ENCODE data around the gene FAM120C.

Gene FAM120C

DNA sequence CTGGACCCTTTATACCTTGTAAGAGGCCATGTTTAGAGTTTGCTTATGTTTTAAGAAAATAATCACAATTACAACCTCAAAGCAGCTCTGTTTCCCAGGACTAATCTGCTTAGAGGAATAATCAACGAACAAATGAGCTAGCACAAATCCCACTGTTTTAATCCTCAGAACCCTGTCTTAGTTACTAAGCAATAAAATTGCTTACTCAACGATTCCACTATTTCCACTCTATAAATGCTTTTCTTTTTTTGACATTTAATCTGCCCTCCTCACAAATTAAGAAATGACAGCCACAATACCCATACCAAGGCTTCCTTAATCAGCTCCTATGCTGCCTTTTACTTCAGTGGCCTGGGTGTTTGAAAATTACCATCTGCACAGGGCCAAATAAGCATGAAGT, 48.8 kb downstream of the FAM120C start:
- DNase-seq: no peak

DNA sequence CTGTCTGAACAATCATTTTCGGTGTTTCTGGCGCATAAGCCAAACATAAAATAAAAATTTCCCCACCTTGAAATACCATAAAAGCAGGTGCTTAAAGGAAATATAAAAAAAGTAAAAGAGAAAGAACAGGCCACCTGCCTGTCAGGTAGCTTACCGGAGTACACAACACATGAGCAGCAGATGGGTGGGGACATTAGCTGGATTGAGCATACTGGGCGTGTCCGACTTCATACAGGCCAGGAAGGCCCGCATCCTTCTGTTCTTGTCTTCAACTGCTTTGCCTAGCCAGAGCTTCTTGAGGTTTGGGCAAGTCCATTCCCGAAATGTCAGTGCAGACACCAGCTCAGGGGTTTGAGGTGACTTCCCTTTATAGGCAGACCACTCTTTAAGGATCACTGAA, 66.7 kb downstream of the FAM120C start:
- no peak for DNase-seq

DNA sequence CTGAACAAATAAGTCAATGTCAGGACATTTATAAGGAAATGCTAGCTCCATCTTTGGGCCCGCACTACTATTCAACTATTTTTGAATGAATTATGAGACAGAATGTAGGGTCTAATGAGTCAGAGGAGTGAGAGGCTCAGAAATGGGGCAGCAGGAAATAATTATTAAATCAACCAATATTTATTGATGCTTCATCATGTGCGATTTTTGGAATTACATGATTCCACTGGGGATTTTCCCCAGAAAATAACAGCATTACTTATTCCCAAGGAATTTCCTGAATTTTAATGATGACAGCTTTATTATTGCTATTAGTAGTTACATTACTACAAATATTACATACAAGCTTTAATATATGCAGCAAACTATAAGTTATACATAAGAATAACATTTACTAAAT, 89.5 kb downstream of the FAM120C start:
- no peak for DNase-seq

DNA sequence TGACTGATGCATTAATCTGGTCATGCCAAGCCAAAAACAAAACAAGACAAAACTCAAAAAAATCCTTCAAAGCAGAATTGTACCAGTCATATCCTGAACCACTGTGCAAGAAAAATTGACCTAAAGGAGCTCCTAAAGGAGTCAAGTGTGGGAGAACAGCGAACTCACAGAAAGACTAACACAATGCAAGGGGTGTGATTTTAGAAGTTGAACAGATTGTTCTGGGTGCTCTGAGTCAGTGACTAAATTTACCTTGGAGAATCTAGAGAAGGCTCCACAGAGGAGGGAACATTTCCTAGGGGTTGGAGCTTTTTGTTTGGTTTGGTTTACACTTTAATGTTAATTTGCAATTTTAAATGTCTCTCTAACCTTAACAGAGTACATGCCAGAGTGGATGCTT, 89.9 kb downstream of the FAM120C start:
- no peak for DNase-seq

GRCh38 chrX:54090880-54091279, 92.2 kb downstream of the FAM120C start:
- no peak for DNase-seq

DNA sequence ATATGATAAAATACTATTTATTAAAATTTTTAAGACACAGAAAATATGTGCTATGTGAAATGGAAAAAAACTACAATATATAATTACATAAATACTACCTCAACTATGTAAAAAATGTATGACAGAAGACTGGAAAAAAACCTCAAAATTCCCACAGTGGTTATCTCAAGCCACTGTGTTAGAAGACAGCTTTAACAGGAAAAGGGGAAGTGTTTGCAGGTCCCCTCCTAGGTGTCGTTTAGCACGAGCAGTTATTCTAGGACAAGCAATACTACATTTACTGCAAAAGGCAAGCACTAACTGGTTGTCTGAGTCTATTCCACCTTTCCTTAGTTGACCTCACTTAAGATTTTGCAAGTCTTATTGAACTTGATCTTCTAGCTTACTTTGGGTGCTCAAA, 93.9 kb downstream of the FAM120C start:
- no peak for DNase-seq

GRCh38 chrX:54087661-54088060, 95.4 kb downstream of the FAM120C start:
- no peak for DNase-seq

- DNase-seq: no peak
Measured at GRCh38 chrX:54085666-54086065, 97.4 kb downstream of the FAM120C start.

- no peak for DNase-seq
Measured at GRCh38 chrX:54076903-54077302, 106.2 kb downstream of the FAM120C start.

- DNase-seq: no peak
Measured at GRCh38 chrX:54074826-54075225, 108.2 kb downstream of the FAM120C start.

DNA sequence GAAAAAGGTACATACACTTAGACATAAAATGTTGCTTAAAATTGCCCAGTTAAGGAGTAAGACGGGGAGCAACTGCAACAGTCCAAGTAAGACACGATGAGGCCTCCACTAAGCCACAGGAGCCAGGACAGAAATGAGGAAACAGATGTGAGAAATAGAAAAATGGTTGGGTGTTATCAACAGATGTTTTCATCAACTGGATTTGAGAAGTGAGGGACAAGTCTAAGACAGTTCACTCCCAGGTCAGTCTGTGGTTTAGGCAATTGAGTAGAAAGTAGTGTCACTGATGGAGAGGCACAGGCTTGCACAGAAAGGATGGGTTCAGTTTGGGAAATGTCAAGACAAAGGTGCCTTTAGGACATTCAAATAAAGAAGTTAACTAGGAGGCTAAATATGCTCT, 115.3 kb downstream of the FAM120C start:
- DNase-seq: no peak

DNA sequence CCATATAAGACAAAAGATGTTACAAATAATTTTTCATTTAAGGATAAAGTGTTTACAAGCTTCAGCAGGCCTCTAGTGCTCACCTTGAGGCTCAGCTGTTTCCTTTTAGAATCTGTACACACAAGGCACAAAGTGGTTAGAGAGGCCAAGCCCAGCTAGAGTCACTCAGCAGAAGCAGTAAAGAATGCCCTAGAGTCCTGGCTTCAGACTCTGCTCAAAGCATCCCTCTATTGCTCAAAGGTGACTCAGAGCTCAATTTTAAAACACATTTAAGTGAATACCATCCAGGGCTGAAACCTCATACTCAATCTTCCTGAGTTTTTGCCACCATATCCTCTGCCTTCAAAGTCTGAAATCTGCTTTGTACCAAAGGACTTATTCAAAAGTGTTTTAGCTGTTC, 116.2 kb downstream of the FAM120C start:
- no peak for DNase-seq

DNA sequence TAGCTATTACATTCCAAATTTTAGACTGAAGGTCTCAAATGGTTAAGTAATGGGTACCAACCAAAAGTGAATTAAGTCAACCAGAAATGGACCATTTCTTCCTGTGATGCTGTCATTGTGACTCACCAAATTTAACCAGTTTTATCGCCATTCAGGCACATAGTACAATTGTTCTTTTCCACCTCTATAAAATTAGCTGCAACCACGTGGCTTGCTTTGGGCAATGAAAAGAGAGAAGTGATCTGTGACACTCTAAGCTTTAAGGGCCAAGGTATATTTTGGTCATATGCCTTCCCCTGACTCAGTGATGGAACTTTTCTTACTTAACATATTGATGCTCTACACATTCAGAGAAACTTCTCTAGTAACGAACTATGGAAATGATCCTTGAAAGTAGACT, 118.5 kb downstream of the FAM120C start:
- no peak for DNase-seq

DNA sequence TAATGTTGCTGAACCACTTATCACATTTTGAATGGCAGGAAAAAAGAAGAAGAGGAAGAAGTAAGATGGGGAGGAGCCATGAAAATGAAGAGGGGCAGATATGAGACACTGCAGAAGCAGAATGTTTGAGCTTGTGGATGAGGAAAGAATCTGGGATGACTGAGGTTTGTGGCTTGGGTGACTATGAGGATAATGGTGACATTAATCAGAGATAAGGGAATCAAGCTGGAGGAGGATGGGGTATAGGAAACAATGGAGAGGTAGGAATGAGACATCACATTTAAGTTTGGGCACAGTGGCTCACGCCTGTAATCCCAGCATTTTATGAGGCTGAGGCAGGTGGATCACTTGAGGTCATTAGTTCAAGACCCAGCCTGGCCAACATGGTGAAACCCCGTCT, 119.7 kb downstream of the FAM120C start:
- DNase-seq: no peak

DNA sequence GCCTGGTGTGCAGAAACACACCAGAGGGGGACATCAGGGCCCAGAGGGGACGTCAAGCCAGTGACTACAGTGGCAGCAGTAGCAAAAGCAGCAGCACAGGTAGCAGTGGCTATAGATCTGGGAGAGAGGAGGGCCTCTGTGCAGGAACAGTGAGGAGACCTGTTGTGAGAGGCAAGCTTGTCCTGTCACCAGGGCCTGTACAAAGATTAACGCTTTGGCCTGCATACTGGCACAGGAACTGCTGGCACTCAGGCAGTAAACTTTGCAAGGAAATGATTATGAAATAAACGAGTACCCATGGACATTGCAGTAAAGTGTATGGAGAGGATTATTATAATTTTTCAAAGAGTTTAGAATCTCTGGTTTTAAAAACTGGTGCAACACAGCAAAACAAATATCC, 133.3 kb downstream of the FAM120C start:
- DNase-seq: no peak

GRCh38 chrX:54048412-54048811, 134.6 kb downstream of the FAM120C start:
- DNase-seq: no peak

DNA sequence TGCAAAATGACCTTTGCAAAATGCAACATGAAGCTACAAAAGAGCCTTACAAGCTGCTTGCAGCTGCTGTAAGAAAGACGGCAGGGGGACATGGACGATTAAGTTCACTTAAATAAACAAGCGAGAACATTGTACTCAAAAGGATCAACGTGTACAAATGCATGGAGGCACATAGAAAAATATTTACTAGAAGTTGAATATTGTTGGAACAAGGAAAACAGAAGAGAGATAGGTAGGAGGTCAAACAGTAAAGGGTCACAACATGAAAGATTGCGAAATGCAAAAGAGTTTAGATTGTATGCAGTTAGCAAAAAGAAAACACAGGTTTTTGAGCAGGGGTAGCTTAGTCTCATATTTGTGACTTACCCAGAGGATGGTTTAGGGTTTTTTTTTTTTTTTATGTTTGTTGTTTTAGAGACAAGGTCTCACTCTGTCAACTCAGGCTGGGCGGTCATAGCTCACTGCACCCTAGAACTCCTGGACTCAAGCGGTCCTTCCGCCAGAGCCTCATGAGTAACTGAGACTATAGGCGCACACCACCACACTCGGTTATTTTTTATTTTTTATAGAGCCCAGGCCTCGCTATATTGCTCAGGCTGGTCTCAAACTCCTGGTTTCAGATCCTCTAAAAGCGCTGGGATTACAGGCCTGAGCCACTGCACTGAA, 137.4 kb downstream of the FAM120C start:
- DNase-seq: no peak

DNA sequence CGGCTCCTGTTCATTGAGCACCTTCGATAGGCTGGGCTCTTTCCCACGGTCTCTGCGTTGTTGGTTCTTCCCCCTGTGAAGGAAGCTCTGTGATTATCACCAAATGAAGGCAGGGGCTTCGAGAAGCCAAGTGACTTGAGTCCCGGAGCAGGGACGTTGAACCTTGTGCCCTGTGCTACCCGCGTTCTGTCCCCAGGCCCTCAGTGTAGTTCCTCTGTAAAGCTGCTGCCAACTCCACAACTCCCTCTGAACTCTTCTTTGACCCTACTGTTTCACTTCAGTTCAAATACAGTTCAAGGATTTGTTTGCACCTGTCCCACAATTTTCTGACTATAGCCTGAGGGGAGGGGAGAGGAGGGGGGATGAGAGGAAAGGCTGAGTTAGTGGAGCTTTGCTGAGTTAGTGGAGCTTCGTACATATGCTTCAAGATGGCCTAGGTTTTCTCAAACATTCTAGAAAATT, 138.1 kb downstream of the FAM120C start:
- DNase-seq: no peak

DNA sequence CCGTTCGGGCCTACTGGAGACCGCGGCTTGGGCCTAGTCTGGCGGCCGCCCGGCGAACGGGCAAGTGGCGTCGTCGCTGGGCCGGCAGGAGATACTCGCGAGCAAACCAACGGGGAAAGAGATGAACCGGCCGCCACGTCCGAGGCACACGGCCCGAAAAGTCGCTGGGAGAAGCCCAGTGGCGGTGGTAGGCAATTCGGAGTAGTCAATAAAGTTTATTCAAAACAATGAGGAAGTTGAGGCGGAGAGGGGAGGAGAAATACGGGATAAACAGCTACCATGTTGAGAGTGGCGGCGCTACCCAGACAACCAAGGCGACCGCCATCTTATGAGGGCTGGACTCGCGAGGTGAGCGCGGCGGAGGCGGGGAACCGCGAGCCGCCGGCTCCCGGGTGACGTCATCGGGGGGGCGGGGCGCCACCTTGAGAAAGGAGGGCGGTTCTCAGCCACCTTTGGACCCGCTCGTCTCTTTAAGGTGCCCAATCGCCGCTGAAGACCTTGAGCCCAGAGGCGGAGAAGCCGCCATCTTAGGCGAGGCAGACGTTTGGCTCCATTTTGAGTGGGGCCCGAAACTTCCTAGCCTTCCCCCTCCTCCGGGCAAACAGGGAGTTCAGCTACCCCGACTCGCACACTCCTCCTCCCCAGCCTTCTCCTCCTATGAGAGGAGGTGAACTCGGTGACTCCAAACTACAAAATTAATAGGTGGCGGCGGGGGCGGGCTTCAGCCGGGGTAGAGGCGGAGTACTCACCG, 138.8 kb downstream of the FAM120C start, which contains the start of gene PHF8:
TSS of gene PHF8 (minus strand) at position 348 of the 751 bp plus-strand sequence. CDS start 1,745 bp downstream, outside the sequence.
- DNase-seq: peak; percentile 75

GRCh38 chrX:54043541-54044125, 139.4 kb downstream of the FAM120C start:
- DNase-seq: no peak

GRCh38 chrX:54043056-54043455, 140.0 kb downstream of the FAM120C start:
- no peak for DNase-seq

- peak; percentile 1 for DNase-seq
Measured at GRCh38 chrX:54042609-54043021, 140.4 kb downstream of the FAM120C start.

- DNase-seq: no peak
Measured at GRCh38 chrX:54030329-54030728, 152.7 kb downstream of the FAM120C start.

- no peak for DNase-seq
Measured at GRCh38 chrX:54029529-54030143, 153.4 kb downstream of the FAM120C start.

Measured in GOT3 (cell line).